HAP-1 (cell line): ENCODE data around the gene ADH7.
"Not testable (repeated sequence)": the region's sequence is repeated elsewhere in the genome, so short reads cannot be mapped to it uniquely, and the experiment has no call there.

Experiments used
- DNase-seq, 2 experiments: peaks; one replicate each; pipeline ENCODE4 v3.0.0-alpha.2; 2016 to 2020; ENCODE audit warnings: low spot score in 2 of 2
- H3K27me3 ChIP-seq: fragments of 250-450 bp; sonication (Bioruptor Pico); 2 replicates; pipeline ENCODE4 v1.5.1; 2020; ENCODE audit warnings: low read depth, mild to moderate bottlenecking, moderate library complexity
- H3K36me3 ChIP-seq: fragments of 250-450 bp; sonication (Bioruptor Pico); replicated peaks from 2 replicates; pipeline ENCODE4 v1.5.1; 2020; ENCODE audit warnings: mild to moderate bottlenecking
- H3K4me1 ChIP-seq: fragments of 250-450 bp; sonication (Bioruptor Pico); 2 replicates; pipeline ENCODE4 v1.5.1; 2020; ENCODE audit warnings: mild to moderate bottlenecking
- H3K4me3 ChIP-seq: fragments of 250-450 bp; sonication (Bioruptor Pico); 2 replicates; pipeline ENCODE4 v1.5.1; 2020; ENCODE audit warnings: mild to moderate bottlenecking, moderate library complexity
- H3K9me3 ChIP-seq: fragments of 250-450 bp; sonication (Bioruptor Pico); 2 replicates; pipeline ENCODE4 v1.5.1; 2020; ENCODE audit warnings: mild to moderate bottlenecking, moderate library complexity
- in situ Hi-C: fragments of 300-500 bp; cut with MboI; formaldehyde crosslinking; loops from 3 replicates; pipeline ENCODE4 v1.14.3; 2020; ENCODE audit warnings: low sequenced_read_pairs, inconsistent platforms, mixed read lengths

The ADH7 gene

GRCh38 chr4:99382745-99383360 is 52.3 kb downstream of the ADH7 start:
- in situ Hi-C loops = no loop called here
- no peak for DNase-seq
- Histone ChIP-seq H3K36me3 (no peaks in the 10 kb centered on the region), H3K4me1 (no peaks in the 10 kb centered on the region), H3K9me3 (no peaks in the 10 kb centered on the region), H3K27me3 (no peaks in the 10 kb centered on the region), H3K4me3 (no peak overlapping the region)

GRCh38 chr4:99381588-99382175 is 53.5 kb downstream of the ADH7 start:
- H3K9me3 ChIP-seq = no peaks in the 10 kb centered on the region
- DNase-seq = no peak
- H3K4me3 ChIP-seq = no peak overlapping the region
- H3K4me1 ChIP-seq = no peaks in the 10 kb centered on the region
- in situ Hi-C loops = no loop called here
- H3K36me3 ChIP-seq = no peaks in the 10 kb centered on the region
- no peaks in the 10 kb centered on the region for H3K27me3 ChIP-seq

GRCh38 chr4:99379571-99379970 is 55.6 kb downstream of the ADH7 start:
- no peaks in the 10 kb centered on the region for H3K9me3 ChIP-seq
- no peak overlapping the region for H3K4me3 ChIP-seq
- no peak for DNase-seq
- H3K4me1 ChIP-seq = no peaks in the 10 kb centered on the region
- H3K27me3 ChIP-seq = no peaks in the 10 kb centered on the region
- in situ Hi-C loops = no loop called here
- no peaks in the 10 kb centered on the region for H3K36me3 ChIP-seq

GRCh38 chr4:99378876-99379275 is 56.3 kb downstream of the ADH7 start:
- no peaks in the 10 kb centered on the region for H3K9me3 ChIP-seq
- H3K4me3 ChIP-seq = no peak overlapping the region
- DNase-seq = no peak
- H3K36me3 ChIP-seq = no peaks in the 10 kb centered on the region
- no peaks in the 10 kb centered on the region for H3K27me3 ChIP-seq
- no peaks in the 10 kb centered on the region for H3K4me1 ChIP-seq
- in situ Hi-C loops = no loop called here

GRCh38 chr4:99377341-99377740 is 57.8 kb downstream of the ADH7 start:
- H3K27me3 ChIP-seq, in situ Hi-C loops, H3K4me3 ChIP-seq, H3K9me3 ChIP-seq, H3K36me3 ChIP-seq, H3K4me1 ChIP-seq: not testable (repeated sequence)
- DNase-seq = peak in 1 of 2 experiments; percentile 10

GRCh38 chr4:99372464-99372863 is 62.7 kb downstream of the ADH7 start:
- H3K27me3 ChIP-seq, H3K4me1 ChIP-seq, H3K36me3 ChIP-seq, in situ Hi-C loops, DNase-seq, H3K9me3 ChIP-seq, H3K4me3 ChIP-seq: not testable (repeated sequence)

GRCh38 chr4:99367817-99368216 is 67.3 kb downstream of the ADH7 start:
- DNase-seq, H3K36me3 ChIP-seq, H3K27me3 ChIP-seq, H3K4me1 ChIP-seq, in situ Hi-C loops, H3K4me3 ChIP-seq, H3K9me3 ChIP-seq: not testable (repeated sequence)

GRCh38 chr4:99366491-99366890 is 68.7 kb downstream of the ADH7 start:
- H3K4me1 ChIP-seq = no peaks in the 10 kb centered on the region
- no peak for DNase-seq
- H3K9me3 ChIP-seq = no peaks in the 10 kb centered on the region
- H3K27me3 ChIP-seq = no peaks in the 10 kb centered on the region
- no peak overlapping the region for H3K4me3 ChIP-seq
- in situ Hi-C loops = no loop called here
- no peaks in the 10 kb centered on the region for H3K36me3 ChIP-seq

- in situ Hi-C loops = no loop called here
These were observed 72.4 kb downstream of the ADH7 start for GRCh38 chr4:99362768-99363167.

More at GRCh38 chr4:99362768-99363167, 72.4 kb downstream of the ADH7 start:
- Histone ChIP-seq H3K4me3 (no peak overlapping the region), H3K9me3 (no peaks in the 10 kb centered on the region), H3K36me3 (no peaks in the 10 kb centered on the region), H3K4me1 (no peaks in the 10 kb centered on the region), H3K27me3 (no peaks in the 10 kb centered on the region)
- no peak for DNase-seq
